T-helper 9 cell (primary cell): ENCODE data around the gene ADGRB3.
"Not testable (repeated sequence)": the region's sequence is repeated elsewhere in the genome, so short reads cannot be mapped to it uniquely, and the experiment has no call there.

Experiments
- DNase-seq: peaks from one replicate; pipeline ENCODE4 v3.0.0-alpha.2; 2020

ADGRB3 gene

DNA sequence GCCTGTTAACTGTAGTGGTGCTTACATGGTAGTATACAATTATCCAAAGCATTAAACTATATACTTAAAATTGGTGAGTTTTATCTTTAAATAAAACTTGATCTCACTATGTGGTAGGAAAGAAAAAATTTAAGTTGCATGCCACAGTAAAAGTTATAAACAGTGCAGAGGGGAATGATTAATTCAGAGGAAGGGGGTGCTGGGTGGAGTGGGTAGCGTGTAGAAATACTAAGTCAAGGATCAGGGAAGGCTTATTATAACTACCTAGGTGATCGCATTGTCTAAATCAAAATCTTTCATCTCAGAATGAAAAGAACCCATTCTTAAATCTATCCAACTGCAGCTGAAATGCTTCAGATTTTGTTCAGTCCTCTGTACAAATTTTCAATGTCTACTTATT, 428.3 kb downstream of the ADGRB3 start:
- DNase-seq = no peak

DNA sequence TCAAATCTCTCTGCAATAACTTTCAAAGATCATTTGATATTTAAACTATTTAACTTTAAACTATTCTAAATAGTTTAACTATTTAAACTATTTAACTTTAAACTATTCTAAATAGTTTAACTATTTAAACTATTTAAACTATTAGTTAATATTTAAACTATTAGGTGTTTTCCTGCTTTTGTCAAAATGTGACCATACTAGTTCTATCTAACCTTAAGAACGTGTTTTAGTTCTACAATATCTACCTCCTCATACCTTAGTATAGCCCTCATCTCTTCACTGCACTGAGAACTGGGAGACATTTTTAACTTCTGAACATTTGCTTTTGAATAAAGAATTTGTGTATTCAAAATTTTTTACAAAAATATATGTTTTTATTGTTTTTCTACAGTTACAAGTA, 429.1 kb downstream of the ADGRB3 start:
- no peak for DNase-seq

DNA sequence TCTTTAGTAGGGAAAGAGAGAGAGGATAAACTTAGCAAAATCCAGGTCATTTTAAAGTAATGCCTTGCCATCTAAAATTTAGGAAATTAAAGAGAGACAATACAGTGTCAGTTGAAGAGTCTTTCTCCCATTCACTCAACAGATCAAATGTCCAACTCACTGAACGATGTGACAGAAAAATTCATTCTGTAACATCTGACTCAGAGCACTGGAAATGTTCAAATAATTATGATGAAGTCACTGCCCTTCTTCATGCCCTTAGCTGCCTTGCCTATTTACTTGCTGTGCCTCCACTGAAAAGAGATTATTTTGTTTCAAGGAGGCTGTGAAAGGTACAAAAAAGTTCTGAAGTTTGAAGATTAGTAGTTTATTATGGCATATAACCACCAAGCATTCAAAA, 434.8 kb downstream of the ADGRB3 start:
- no peak for DNase-seq

DNA sequence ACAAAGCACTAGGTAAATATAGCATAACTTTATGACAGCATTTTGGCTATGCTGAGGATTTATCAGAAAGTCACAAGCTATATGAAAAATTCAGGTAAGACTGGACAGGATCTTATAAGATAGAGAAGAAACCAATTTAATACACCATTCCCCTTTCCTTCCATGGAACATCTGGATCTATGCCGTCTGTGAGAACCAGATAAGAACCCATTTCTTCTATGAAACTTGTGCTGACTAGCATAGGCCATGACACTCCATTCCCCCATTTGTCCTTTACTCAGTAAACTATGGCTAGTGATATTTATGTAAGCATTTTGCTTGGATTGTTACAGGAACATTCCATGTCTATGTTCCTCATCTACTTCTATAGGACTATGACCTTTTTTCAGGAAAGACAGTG, 437.7 kb downstream of the ADGRB3 start:
- no peak for DNase-seq

DNA sequence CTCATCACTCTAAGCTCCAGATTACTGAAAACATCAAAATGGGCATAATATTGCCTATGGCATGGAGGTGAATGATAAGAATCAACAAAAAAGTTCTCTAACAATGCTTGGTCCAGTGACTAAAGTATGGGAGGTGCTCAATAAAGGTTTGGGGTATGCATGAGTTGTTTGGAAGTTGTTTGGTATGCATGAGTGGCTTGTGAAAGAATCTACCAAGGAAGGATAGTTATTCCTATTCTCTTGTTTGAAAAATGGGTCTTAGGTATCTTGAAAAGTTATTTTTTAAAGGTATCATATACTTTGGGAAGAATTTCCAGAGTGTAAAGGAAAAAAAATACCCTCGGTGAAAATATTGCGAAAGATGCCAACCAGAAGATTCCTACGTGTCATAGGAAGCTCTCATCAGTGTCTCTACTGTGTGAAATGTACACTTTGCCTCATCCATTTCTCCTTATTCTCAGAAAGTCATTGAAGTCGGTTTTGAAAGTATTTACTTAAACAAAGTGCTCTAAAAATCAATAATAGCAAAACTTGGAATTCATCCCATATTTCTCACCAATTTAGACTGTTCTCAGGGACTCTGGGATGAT, 449.8 kb downstream of the ADGRB3 start:
- DNase-seq = no peak

DNA sequence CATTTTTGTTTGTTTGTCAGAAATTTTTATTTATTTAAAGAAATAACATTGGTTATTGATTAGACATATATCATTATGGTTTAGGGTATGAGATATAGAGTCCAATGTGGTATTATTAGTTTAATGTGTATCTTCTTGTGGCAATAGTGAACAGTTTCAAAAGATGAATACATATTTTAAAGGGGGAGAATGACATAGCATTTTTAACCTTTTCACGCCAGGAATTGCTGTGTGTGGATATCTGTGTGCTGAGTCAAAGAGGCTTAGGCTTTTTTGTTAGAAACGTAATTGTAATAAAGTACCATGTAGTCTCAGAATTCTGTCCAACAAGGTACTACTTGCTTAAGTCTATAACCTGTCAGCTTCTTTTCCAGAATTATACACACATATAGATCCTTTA, 451.6 kb downstream of the ADGRB3 start:
- no peak for DNase-seq

DNA sequence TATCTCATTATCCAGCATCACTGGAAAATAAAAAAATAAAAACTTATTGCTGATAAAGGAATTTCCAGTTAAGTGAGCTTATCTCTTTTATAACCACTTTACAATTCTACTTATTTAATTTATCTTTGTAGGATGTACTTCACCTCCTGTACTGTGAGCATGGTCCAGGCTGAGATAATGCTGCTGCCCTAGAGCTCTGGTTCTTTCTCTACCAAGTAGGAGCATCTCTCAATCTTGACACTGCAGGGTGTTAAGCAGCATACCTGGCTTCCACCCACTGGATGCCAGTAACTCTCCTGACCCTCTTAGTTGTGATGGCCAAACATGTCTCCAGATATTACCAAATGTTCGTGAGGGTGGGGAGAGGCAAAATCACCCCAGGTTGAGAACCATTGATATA, 454.5 kb downstream of the ADGRB3 start:
- no peak for DNase-seq

DNA sequence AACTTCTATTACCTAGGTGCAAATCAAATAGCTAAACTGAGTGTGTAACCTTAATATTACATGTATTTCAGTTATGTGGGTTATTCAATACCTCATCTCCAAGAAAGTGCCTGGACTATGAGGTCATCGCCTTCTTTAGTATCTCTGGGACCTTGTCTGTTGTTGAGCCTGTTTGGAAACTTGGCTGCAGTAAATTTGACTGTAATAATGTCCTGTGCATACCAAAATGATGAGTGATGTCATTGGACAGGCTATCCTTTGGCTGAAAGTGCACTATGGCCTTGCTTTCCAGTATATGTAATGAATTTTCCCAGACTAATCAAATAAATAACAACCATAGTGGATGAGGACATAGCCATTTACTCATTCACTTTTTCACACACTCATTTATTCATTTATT, 455.1 kb downstream of the ADGRB3 start:
- DNase-seq = no peak

DNA sequence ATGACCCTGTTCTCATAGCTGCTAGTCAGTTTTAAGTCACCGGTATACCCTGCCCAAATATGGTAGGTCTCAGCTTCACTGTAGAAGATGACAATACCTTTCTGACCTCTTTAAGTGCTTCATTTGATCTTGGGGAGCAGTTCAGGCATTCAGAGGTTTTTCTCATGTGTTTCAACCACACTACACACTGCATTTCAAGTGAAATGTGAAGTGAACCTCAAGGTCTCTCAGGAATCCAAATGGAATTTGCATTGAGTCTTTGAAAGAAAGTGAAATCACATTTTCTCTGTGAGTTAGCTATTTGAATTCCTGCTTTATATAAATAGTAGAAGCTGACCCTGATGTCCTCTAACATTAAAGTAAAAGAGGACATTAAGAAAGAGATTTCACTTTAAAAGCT, 461.6 kb downstream of the ADGRB3 start:
- no peak for DNase-seq

DNA sequence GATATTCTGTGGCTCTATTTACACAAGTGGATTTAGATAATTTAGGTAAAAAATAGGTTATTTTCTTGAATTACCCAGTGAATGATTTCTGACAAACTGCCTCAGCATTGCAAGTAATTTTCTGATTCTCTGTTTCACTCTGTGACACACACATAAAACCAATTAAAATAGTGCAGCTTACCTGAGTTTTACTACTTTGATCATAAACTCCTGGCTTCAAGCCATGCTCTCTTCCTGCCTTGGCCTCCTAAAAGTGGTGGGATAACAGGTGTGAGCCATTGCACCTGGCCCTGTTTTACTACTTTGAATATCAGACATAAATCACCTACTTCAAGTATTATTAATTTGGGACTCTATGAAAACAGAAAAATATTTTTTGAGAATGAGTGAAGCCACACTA, 462.9 kb downstream of the ADGRB3 start:
- DNase-seq = no peak

DNA sequence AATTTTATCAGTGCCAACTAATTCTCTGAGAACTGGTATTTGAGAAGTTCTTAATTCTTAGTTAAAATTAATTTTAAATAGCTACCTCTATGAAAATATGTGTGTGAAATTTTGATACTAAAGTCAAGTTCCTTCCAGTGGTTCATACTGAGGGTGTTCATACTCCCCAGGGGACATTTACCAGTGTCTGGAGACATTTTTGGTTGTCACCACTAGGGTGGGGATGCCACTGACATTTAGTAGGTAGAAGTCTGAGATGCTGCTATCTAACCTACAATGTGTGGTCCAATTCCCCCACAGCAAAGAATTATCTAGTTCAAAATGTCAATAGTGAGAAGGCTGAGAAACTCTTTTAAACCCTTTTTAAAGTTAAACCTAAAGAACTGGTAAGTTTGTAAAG, 463.8 kb downstream of the ADGRB3 start:
- no peak for DNase-seq

DNA sequence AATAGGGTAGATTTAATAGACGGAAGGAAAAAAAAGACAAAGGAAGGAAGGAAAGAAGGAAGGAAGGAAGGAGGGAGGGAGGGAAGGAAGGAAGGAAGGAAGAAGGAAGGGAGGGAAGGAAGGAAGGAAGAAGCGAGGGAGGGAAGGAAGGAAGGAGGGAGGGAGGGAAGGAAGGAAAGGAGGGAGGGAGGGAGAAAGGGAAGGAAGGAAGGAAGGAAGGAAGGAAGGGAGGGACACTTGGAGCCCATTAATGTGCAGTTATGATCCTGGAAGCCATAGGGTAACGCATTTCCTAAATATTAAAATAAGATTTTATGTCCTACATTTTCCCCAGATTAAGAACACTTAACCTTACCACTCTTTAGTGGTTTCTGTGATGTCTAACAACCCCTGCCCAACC, 465.7 kb downstream of the ADGRB3 start:
- no peak for DNase-seq

DNA sequence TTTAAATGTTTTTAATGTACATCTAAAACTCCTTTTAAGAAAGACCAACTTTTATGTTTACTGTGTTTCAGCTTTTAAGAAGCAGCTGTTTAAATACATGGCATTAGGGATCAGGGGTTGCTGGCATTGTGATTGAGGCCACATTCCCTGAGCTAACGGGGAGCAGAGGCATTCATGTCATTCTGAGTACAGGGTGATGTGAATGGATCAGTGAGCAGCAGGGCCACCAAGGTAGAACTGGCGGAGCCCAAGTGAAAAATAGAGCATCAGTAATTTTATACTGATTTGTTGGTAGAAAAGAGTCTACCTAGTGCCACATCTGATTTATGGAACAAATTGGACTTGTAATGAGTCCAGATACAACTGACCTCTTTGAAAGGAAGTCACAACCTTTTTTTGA, 467.3 kb downstream of the ADGRB3 start:
- no peak for DNase-seq

DNA sequence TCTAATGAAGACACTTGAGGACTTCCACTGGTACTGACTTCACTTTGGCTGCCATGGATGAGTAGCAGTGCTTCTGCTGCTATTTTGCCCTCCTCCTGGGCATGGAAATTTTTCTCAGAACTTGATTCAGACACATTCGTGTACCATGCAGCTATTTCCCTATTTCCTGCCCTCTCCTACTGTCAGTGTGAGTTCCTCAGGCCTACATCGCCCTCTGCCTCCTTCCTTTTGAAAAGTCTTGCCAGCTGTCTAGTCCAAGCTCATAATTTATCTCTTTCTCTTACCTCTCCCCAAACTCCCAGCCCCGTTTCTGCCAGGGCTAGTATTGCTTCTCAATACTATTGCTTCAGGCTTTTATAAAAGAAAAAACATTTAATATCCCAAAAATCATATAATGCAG, 470.2 kb downstream of the ADGRB3 start:
- no peak for DNase-seq

DNA sequence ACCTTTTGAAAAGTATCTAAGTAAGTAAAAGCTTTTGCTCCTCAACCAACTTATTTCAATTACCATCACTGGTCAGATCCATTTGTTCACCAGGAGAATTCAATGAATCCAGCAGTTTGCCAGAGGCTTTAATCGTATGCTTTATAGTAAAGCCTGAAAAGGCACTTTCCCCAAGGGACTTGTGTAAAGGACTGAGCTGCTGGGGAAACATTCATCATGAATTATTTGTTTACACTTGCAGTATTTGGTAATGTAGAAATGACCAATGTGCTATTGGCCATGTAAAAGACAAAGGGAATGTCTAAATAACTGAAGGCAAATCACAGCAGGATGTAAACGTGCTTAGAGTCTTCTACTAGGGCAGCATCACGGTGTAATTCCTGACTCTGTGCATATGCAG, 471.4 kb downstream of the ADGRB3 start:
- no peak for DNase-seq

DNA sequence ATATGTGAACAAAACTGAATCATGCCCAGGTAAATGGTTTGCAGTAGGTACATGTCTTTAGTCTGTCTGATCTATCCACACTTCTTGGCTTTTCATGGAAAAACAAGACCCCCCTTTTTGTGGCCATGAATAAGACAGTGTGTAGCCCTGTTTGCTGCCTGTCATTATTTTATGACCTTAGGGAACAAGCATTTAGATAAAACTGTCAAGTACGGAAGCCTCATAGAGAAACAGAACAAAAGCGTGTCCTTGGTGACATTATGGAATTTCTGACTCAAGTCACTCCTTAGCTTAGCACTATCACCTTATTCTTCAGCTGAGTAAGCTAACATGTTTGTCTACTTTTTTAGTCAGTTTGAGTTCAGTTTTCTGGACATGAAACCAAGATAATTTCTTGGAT, 476.2 kb downstream of the ADGRB3 start:
- no peak for DNase-seq

DNA sequence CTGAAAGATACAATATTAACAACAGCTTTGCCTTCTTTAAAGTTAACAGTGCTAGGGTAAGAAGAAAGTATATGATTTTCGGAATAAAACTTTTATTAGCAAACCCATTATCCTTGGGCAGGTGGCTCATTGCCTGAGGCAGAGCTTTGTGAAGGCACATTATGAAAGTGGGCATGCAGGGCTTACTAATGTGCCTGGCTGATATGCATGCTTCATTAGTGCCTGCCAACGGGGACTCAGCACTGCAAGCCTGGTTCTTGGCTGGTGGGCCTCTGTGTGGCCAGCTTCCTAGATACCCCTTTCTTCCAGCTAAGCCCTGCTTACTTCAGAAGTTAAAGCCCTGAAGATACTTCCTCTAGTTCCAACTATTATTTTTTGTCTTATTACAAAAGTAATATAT, 481.6 kb downstream of the ADGRB3 start:
- no peak for DNase-seq

DNA sequence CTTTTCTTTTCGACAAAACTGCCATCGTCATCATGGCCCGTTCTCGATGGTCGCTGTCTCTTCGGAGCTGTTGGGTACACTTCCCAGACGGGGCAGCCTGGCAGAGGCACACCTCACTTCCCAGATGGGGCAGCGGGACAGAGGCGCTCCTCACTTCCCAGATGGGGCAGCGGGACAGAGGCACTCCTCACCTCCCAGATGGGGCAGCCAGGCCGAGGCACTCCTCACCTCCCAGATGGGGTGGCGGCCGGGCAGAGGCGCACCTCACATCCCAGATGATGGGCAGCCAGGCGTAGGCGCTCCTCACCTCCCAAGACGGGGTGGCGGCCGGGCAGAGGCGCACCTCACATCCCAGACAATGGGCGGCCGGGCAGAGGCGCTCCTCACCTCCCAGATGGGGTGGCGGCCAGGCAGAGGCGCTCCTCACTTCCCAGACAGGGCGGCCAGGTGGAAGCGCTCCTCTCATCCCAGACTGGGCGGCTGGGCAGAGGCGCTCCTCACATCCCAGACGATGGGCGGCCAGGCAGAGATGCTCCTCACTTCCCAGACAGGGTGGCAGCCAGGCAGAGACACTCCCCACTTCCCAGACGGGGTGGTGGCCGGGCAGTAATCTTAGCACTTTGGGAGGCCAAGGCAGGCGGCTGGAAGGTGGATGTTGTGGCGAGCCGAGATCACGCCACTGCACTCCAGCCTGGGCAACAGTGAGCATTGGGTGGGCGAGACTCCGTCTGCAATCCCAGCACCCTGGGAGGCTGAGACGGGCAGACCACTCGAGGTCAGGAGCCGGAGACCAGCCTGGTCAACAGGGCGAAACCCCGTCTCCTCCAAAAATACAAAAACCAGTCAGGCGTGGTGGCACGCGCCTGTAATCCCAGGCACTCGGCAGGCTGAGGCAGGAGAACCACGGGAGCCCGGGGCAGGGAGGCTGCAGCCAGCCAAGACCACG, 486.7 kb downstream of the ADGRB3 start:
- DNase-seq = not testable (repeated sequence)

DNA sequence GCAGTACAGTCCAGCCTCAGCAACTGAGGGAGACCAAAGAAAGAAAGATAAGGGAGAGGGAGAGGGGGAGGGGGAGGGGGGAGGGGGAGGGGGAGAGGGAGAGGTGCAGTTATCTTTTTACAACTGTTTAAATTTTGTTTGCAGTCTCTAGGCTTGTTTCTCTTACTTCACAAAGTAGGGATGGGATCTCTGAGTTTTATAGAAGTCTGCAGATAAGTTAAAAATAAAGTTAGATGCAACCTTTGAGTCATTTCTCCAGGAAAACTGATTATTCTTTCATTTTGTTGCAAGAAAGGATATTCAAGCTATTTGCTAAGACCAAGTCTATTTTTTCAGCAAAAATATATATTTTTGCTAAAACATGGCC, 487.3 kb downstream of the ADGRB3 start:
- DNase-seq = no peak

DNA sequence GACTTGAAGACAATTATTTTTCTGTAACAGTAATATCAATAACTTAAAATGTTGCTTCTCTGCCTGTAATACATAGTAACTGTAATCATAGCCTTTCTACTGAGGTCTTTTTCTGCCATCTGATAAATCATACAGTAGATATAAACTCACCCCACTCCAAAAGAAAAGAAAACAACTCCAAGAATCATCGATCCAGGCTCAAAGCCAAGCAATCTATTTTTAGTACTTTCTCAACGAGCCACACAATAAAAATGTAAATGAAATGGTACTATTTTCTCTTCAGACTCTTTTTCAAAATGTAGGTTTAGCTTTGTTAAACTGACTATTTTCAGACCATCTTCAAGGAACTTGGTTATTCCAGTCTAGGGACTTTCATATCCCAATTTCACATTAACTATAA, 493.3 kb downstream of the ADGRB3 start:
- no peak for DNase-seq

DNA sequence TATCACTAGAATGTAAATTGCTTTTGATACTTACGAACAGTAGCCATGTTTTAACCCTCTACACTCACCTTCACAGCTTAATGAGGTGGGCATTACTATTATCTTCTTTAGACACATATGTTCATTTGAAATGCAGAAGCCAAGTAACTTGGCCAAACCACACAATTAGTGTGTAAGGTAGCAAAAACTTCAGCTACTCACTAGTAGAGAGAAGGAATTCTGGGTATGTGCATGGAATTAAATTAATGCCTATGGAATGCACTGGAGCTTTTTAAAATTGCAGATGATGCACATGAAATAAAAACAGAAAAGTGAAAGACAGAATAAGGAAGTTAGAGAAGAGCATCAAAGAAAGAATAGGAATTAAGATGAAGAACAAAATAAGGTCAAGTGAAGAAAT, 494.0 kb downstream of the ADGRB3 start:
- DNase-seq = no peak

DNA sequence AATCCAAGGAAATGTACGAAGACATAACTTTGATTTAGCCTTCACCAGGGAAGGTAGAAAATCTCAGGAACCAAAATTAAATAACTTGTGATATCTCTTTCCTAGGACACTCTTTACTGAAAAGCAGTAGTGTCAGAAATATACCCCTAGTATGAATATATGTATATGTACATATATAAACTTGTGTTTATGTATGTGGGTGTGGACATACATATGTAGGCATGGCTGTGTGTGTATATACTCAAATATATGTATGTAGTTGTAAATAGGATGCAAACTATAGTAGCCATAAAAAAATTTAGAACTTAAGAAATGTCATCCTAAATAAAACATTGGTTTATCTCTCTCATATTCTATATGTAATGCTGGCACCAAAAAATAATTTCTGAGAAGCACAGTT, 500.8 kb downstream of the ADGRB3 start:
- DNase-seq = no peak

DNA sequence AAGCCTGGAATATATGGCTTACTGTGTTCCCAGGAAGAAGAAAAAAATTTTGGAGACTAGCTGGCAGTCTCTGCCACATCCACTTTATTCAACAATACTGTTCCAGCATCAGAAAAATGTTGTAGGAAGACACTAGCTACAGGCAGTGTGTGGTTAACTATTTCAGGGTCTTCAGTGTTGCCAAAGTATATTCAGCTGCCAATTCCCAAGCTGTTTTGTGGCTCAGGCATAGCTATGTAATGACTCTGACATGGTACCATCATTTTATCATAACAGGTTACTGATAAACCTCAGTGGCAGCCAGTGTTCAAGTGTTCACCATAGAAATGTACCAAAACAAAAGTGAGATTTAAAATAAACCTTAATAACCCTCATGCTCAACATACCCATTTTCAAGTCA, 503.1 kb downstream of the ADGRB3 start:
- no peak for DNase-seq

DNA sequence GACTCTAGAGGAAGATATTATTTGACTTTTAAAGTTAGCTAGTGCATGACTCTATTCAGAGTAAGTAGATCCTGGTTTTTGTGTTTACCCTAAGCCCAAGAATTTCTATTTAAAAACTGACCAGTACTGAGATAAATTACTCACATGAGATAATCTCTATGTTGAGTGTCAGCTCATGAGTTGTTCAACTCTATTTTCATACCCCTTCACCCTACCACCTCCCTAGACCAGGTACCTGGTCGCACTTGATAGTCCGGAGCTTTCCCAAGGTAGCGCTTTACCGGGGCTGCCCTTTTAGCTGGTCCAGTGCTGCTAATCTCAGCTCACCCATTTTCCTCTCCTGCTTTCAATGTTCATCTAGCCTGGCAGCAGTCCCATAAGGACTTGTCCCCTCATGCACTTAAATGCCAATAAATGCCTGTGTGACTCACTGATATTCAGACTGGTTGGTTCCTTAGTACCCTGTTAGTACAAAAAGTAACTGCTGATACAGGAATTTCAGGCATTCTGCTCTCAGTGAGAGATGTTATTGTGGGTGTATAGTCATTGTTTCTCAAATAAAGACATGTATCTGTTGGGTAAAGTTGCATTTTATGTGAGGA, 503.9 kb downstream of the ADGRB3 start:
- DNase-seq = no peak
